OCI-M1 (cell line): ENCODE results near the gene TEX2.

Source experiments
- DNase-seq: peaks from one replicate; lab custom pipeline; 2025; lab: John Stamatoyannopoulos, UW

The TEX2 gene

GRCh38 chr17:64263000-64263766, at the start of gene TEX2:
TEX2 (minus strand) TSS chr17:64263260; CDS start chr17:64214217, 49,043 bp downstream.
- DNase-seq, result peak; percentile 93

DNA sequence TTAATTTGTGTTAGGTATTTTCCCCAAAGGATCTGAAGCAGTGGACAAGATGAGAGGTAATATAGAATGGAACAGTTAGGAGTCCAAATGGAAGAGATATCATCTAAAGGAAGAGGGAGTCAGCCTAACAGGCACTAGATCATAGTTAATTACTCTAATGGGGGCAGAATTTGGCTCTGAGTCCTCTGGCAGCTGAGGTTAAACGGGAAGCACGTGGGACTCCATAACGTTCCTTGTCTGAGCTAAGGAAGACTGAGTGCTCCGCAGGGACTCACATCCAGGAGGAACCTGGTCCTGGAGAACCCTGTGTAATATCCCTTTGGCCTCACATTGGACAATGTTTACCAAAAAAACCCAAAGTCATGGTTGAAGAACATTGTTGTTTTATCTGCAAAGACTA, 46.6 kb upstream of the TEX2 start:
- DNase-seq, result no peak

GRCh38 chr17:64309021-64309420, 46.0 kb upstream of the TEX2 start:
- no peak for DNase-seq

GRCh38 chr17:64306850-64307463, 43.9 kb upstream of the TEX2 start:
- DNase-seq, result peak; percentile 83

DNA sequence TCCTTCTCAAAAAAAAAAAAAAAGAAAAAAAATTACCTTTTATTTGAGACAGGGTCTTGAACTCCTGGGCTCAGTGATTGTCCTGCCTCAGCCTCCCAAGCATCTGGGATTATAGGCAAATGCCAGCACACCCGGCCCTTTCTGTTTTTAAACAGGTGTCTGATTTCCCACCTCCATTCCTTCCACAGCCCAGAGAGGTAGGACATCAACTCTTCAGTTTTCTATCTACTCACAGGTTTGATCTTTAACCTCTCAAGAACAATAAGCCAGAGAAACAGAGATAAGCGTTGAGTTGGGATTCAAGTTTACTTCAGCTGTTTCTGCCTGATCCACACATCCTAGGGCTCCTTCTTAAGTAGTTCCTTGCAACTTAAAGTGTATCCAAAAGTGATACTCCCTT, 41.5 kb upstream of the TEX2 start:
- no peak for DNase-seq

- DNase-seq, result no peak
Observed at GRCh38 chr17:64300699-64300965, 37.6 kb upstream of the TEX2 start.

- DNase-seq, result no peak
Observed at GRCh38 chr17:64297467-64298088, 34.5 kb upstream of the TEX2 start.

- DNase-seq, result no peak
Observed at GRCh38 chr17:64296246-64296645, 33.2 kb upstream of the TEX2 start.

GRCh38 chr17:64295146-64295545, 32.1 kb upstream of the TEX2 start:
- no peak for DNase-seq

DNA sequence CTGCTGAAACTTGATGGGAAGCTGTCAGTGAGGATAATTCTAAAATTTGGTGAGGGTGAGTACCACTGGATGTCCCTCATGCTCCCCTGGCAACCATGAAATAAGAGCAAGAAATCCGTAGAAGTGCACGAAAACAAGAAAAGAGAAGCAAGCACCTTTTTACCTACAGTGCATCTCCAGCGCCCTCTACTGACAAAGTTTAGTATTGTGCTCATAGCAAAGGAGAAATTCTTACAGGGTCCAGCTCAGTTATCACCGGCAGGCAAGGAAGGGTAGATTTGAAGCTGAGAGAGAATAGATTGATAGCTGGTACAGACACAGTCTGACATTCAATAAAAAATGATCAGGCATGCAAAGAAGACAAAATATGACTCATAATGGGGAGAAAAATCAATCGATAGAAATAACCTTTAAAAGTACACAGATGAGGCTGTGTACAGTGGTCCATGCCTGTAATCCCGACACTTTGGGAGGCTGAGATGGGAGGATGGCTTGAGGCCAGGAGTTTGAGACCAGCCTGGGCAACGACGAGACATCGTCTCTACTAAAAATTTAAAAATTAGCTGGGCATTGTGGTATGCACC, 28.3 kb upstream of the TEX2 start:
- DNase-seq, result peak; percentile 55

DNA sequence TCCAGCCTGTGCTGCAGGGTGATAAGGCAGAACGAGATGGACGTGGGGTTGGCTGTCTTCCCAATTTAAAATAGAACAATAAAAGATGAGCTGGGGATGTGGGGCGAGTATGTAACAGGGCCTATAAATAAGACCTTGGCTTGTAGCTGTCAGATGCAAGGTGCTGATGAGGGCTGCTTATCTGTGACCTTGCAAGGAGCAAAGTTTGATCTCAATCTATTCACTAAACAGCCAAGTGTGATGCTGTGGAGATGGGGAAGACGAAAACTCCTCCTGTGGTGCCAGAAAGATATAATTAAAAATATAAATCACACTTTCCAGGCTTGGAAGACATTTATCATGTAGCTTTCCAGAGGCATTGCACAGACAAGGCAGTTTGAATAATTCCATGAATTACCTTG, 26.7 kb upstream of the TEX2 start:
- DNase-seq, result peak; percentile 48

DNA sequence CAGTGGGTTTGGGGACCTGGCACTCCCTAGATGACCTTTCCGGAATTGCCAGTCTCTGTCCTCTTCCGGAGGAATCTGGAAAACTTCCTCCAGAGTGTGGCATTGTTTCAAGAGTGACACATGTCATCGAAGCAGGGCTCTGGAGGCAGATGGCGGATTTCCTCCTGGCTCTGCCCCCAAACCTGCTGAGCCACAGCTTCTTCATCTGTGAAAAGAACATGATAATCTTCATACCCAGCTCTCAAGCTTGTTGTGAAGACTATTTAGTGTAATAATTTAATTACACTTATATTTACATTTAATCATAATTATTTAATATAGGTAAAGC, 19.7 kb upstream of the TEX2 start:
- DNase-seq, result no peak

- peak; percentile 75 for DNase-seq
Observed at GRCh38 chr17:64281962-64282752, 19.1 kb upstream of the TEX2 start.

GRCh38 chr17:64278614-64279013, 15.6 kb upstream of the TEX2 start:
- DNase-seq, result no peak

GRCh38 chr17:64277831-64278562, 14.9 kb upstream of the TEX2 start:
- DNase-seq, result no peak

- no peak for DNase-seq
Observed at GRCh38 chr17:64276961-64277505, 14.0 kb upstream of the TEX2 start.

GRCh38 chr17:64275016-64275415, 12.0 kb upstream of the TEX2 start:
- DNase-seq, result no peak

GRCh38 chr17:64273006-64273405, 9.9 kb upstream of the TEX2 start:
- DNase-seq, result no peak

GRCh38 chr17:64270885-64271284, 7.8 kb upstream of the TEX2 start:
- DNase-seq, result no peak

DNA sequence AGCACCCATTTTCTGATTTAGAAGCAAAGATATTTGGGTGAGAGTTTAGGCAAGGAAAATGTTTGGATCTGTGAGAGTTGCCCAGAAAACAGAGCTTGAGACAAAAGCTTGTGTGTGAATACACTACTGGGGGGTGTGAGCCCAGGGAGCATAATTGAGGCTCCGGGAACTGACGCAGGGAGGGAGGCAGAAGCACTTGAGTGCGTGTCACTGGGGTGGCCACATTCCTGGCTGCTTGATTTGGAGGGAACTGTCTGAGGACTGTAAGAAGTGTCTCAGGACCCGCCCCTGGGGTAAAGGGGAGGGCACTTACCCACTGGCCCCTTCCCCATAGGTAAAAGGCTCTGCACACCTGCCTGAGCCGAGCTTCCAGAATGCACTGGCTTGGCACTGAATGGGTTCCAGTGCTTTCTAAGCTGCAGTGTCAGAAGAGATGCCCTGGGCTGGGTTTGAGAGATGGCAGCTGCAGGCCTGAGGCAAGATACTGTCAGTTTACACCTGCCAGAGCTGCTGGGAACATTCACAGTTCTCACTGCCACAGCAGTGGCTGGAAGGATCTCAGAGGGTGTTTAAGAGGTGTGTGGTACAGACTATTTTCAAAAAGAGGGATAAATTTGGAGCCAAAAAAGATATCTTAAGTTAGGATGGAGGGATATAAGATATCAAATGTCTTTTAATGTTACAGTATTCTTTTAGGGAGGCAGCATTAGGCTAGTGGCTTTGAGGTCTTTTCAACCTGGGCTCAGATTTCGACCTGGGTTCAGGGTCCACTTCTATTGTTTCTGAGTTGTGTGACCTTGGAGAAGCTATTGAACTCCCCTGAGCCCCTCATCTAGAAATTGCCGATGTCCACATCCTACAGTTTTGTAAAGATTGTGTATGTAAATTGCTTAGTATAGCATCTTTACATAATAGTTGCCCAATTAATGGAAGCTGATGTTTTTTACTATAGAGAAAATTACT, 6.9 kb upstream of the TEX2 start:
- no peak for DNase-seq
